Gastrocnemius medialis (tissue), 4 donors: Measurements from ENCODE around the gene AIF1L.

Experiments used
- CTCF ChIP-seq, 5 experiments: fragments of 450-650 bp in 3 of 5; fragments of 200-600 bp in 2 of 5; sonication (generic) in 2 of 5; IDR thresholded peaks in 4 of 5; conservative IDR thresholded peaks in 1 of 5; 1 replicate in 4 of 5; 2 replicates in 1 of 5; pipeline ENCODE4 v1.5.1; 2016 to 2019; ENCODE audit warnings: antibody characterized with exemption in 5 of 5, mild to moderate bottlenecking in 3 of 5, moderate library complexity in 3 of 5
- POLR2A ChIP-seq, 2 donors: fragments of 450-650 bp; IDR thresholded peaks; one replicate each; pipeline ENCODE4 v1.6.1; 2017; ENCODE audit warnings: antibody characterized with exemption in 2 of 2, mild to moderate bottlenecking in 2 of 2, moderate library complexity in 2 of 2

- TF ChIP-seq CTCF (IDR thresholded peaks at IDR 0.05 in 4 of 5, conservative IDR thresholded peaks at IDR 0.05 in 1 of 5) (no peak), POLR2A (IDR thresholded peaks at IDR 0.05) (no peak)
Observed at GRCh38 chr9:131048332-131048731, 48.0 kb upstream of the AIF1L start.
